ENCODE measurements around the gene PRPF40A.

DNA sequence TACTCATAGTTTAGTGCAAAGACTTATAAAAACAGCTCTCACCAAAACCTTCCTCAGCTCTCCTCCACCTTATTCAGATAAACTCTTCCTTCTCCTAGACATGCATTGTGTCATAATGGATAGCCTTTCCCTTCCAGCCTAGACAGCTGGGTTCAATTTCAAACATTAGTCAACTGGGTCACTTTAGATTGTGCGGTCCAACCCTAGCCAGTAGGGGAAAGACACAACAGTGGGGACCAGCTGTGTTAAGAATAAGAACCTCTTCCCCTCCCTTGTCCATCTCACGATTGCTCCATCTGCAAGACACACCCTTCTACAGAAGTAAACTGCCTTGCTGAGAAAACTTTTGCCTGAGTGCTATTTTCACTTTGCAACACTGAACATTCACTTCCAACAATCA is 8.5 kb downstream of the PRPF40A start:
- TF ChIP-seq, protein P1, sequence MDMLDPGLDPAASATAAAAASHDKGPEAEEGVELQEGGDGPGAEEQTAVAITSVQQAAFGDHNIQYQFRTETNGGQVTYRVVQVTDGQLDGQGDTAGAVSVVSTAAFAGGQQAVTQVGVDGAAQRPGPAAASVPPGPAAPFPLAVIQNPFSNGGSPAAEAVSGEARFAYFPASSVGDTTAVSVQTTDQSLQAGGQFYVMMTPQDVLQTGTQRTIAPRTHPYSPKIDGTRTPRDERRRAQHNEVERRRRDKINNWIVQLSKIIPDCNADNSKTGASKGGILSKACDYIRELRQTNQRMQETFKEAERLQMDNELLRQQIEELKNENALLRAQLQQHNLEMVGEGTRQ (CRISPR knock-in tag; IDR thresholded peaks at IDR 0.05), result no peak
- TF ChIP-seq SOX6 (IDR thresholded peaks at IDR 0.05) (no peak), ZNF23 (CRISPR knock-in tag; IDR thresholded peaks at IDR 0.05) (no peak), PTBP1 (IDR thresholded peaks at IDR 0.05; ENCODE audit: low read depth, low read length) (no peak)
